Aorta (tissue), 5 donors: Measurements from ENCODE around the gene RAMP3. TPM values are rescaled to one million over a fixed set of nuclear protein-coding genes. Genes with fewer than 3 reads are reported as not detected.

Experiments
- ATAC-seq: fragments of 200-7000 bp; cut with Tn5 transposase; one replicate; pipeline ENCODE4 v1.9.1; 2022; ENCODE audit warnings: moderate library complexity; ENCODE audit not compliant: low FRiP score
- DNase-seq, 2 donors: peaks; one replicate each; pipeline ENCODE4 v3.0.0-alpha.2; 2020
- H3K27ac ChIP-seq, 2 donors: one replicate each; pipeline ENCODE4 v1.5.1; 2013; ENCODE audit warnings: low read length in 2 of 2, mild to moderate bottlenecking in 2 of 2, moderate library complexity in 2 of 2, control low read depth in 1 of 2, inconsistent platforms in 1 of 2, low read depth in 1 of 2
- H3K27me3 ChIP-seq, 2 donors: one replicate each; pipeline ENCODE4 v1.6.1; 2013; ENCODE audit warnings: control low read depth in 1 of 2, low read length in 1 of 2, mild to moderate bottlenecking in 1 of 2, moderate library complexity in 1 of 2; ENCODE audit not compliant: insufficient read depth in 2 of 2, control insufficient read depth in 1 of 2
- H3K36me3 ChIP-seq, 2 donors: one replicate each; pipeline ENCODE4 v1.6.1; 2013; ENCODE audit warnings: control low read depth in 1 of 2, low read length in 1 of 2, mild to moderate bottlenecking in 1 of 2; ENCODE audit not compliant: insufficient read depth in 2 of 2, control insufficient read depth in 1 of 2
- H3K4me1 ChIP-seq, 2 donors: one replicate each; pipeline ENCODE4 v1.6.1; 2013; ENCODE audit warnings: low read length in 2 of 2, control low read depth in 1 of 2, mild to moderate bottlenecking in 1 of 2, moderate library complexity in 1 of 2; ENCODE audit not compliant: insufficient read depth in 2 of 2, control insufficient read depth in 1 of 2
- H3K4me3 ChIP-seq, 2 donors: one replicate each; pipeline ENCODE4 v1.5.1; 2013; ENCODE audit warnings: low read length in 2 of 2, control low read depth in 1 of 2, mild to moderate bottlenecking in 1 of 2
- H3K9me3 ChIP-seq: one replicate; pipeline ENCODE4 v1.6.1; 2013; ENCODE audit warnings: mild to moderate bottlenecking, low read length; ENCODE audit not compliant: control insufficient read depth
- WGBS, 2 donors: extraction: QIAGEN DNeasy Blood & Tissue Kit; methylation state at CpG; one replicate each; pipeline ENCODE4 v1.1.7; 2013; 5-methylcytosine and 5-hydroxymethylcytosine counted together
- intact Hi-C, 2 donors: fragments of 100-400 bp; cut with DNase I; formaldehyde crosslinking; loops; one replicate each; pipeline versions ENCODE4 v1.14.2 to v1.15.0; 2022
- polyA plus RNA-seq, 2 donors: library from polyadenylated mRNA; stranded (reverse); fragments of 200-250 nt; gene quantifications; one replicate each; pipeline ENCODE4 v1.2.3, GENCODE V29; 2013
- total RNA-seq, 2 donors: library from RNA; stranded (reverse); fragmentation: NEBNext Ultra II Directional; extraction: Animal tissue kit (Norgen Biotek cat#: 25700); gene quantifications; one replicate each; pipeline ENCODE4 v1.2.1, GENCODE V29; 2021
- donor health status: healthy with polysubstance abuse.
- donor health status: Bipolar disorder and iron deficiency.
- donor health status: DM: no; HTN: no; CAD: no.
- donor health status: DM: no; HTN: no; CAD: no.
- donor health status: DM: yes; HTN: yes; CAD: no.

The RAMP3 gene
- total and polyA plus RNA-seq, 4 donors, result 5.0 to 78.0 (median 28.9) TPM

GRCh38 chr7:45215601-45216062, 58.0 kb downstream of the RAMP3 start:
- no peak overlapping the region for H3K27ac ChIP-seq
- 18 to 33% methylated on average over 8 of the region's 8 CpGs for WGBS, 2 donors

GRCh38 chr7:45216181-45216580, 58.6 kb downstream of the RAMP3 start:
- Histone ChIP-seq H3K9me3 (peaks cover 3% of the 10 kb centered on the region), H3K27ac (no peak overlapping the region), H3K27me3 (no peaks in the 10 kb centered on the region), H3K36me3 (no peaks in the 10 kb centered on the region), H3K4me3 (no peak overlapping the region), H3K4me1 (no peaks in the 10 kb centered on the region)
- 68 to 71% methylated on average over 7 of the region's 7 CpGs for WGBS, 2 donors
- DNase-seq, result no peak
- ATAC-seq, result no peak
- intact Hi-C loops, result no loop called here

More at GRCh38 chr7:45215601-45216062, 58.0 kb downstream of the RAMP3 start:
- Histone ChIP-seq H3K4me1 (no peaks in the 10 kb centered on the region), H3K4me3 (no peak overlapping the region), H3K36me3 (no peaks in the 10 kb centered on the region), H3K27me3 (no peaks in the 10 kb centered on the region), H3K9me3 (peaks cover 3% of the 10 kb centered on the region)
- intact Hi-C loops, result no loop called here
- ATAC-seq, result no peak
- DNase-seq, result no peak

- H3K4me1 ChIP-seq, result no peaks in the 10 kb centered on the region
- 27% methylated on average over 11 of the region's 11 CpGs for WGBS, 2 donors
- DNase-seq (no peak), ATAC-seq (peak; percentile 27)
- H3K4me3 ChIP-seq, result no peak overlapping the region
- no peaks in the 10 kb centered on the region for H3K27me3 ChIP-seq
- peaks cover 3% of the 10 kb centered on the region for H3K9me3 ChIP-seq
- intact Hi-C loops, result no loop called here
- H3K36me3 ChIP-seq, result no peaks in the 10 kb centered on the region
- no peak overlapping the region for H3K27ac ChIP-seq
Observed at GRCh38 chr7:45216622-45217165, 59.1 kb downstream of the RAMP3 start.

GRCh38 chr7:45217358-45217757, 59.8 kb downstream of the RAMP3 start:
- 24 to 32% methylated on average over 6 of the region's 6 CpGs for WGBS, 2 donors
- H3K4me3 ChIP-seq, result no peak overlapping the region
- ATAC-seq, result no peak
- no peak overlapping the region for H3K27ac ChIP-seq
- no peaks in the 10 kb centered on the region for H3K4me1 ChIP-seq
- intact Hi-C loops, result no loop called here
- peaks cover 3% of the 10 kb centered on the region for H3K9me3 ChIP-seq
- no peak for DNase-seq
- no peaks in the 10 kb centered on the region for H3K36me3 ChIP-seq
- no peaks in the 10 kb centered on the region for H3K27me3 ChIP-seq

DNA sequence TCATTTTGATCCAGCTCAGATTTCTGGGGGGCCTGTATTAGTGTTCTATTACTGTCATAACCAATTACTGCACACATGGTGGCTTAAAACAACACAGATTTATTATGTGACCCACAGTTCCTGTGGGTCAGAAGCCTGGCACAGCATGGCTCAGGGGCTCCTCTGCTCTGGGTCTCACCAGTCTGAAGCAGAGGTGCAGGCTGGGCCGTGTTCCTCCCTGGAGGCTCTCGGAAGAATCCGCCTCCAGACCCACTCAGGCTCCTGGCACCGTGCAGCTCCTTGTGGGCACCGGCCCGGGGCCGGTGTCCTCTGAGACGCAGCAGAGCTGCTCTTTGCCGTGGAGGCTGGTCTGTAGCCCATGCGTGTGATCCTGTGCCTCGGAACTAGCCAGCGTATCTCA, 61.5 kb downstream of the RAMP3 start:
- DNase-seq (no peak), ATAC-seq (no peak)
- Histone ChIP-seq H3K36me3 (no peaks in the 10 kb centered on the region), H3K4me3 (no peak overlapping the region), H3K9me3 (no peaks in the 10 kb centered on the region), H3K4me1 (no peaks in the 10 kb centered on the region), H3K27ac (no peak overlapping the region), H3K27me3 (no peaks in the 10 kb centered on the region)
- WGBS, 2 donors, result 78 to 79% methylated on average over 12 of the region's 12 CpGs
- intact Hi-C loops, result no loop called here

- no peaks in the 10 kb centered on the region for H3K36me3 ChIP-seq
- H3K4me3 ChIP-seq, result no peak overlapping the region
- H3K27me3 ChIP-seq, result no peaks in the 10 kb centered on the region
- H3K9me3 ChIP-seq, result no peaks in the 10 kb centered on the region
- WGBS, 2 donors, result 38 to 51% methylated on average over 8 of the region's 8 CpGs
- H3K27ac ChIP-seq, result no peak overlapping the region
- intact Hi-C loops, result no loop called here
- no peak for DNase-seq
- ATAC-seq, result no peak
- H3K4me1 ChIP-seq, result no peaks in the 10 kb centered on the region
Observed at GRCh38 chr7:45219801-45220435, 62.3 kb downstream of the RAMP3 start.

DNA sequence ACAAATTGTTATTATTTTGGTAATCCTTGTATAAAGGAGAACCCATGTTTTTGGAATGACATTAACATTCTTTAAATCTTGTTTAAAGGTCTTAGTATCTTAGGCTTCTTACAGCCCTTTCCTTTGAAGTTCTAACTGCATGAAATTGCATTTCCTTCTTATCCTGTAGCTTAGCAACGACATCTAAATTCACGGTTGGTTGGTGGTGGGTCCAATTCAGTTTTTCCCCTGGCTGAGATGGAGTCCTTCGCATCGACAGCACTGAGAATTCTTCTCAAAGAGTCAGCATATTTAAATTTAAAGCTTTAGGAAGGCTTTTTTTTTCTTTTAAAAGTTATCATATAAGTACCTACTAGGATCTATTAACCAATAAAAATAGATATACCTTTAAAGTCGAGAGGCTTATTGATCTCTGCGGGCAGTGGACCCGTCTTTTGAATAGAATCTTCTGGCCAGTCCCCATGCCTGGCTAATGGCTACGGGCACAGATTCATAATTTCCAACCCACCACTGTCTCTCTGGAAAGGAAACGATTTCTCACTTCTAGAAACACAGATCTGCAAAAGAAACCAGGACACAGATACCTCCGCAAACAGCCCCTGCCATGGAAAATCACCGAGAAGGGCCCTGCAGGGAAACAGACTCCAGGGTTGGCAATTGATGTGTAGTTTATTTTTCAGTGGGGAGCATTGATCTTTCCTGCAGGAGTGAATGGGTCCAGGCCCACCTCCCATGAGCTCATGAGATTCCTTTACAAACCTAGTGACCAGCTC, 63.4 kb downstream of the RAMP3 start:
- 69 to 73% methylated on average over 11 of the region's 11 CpGs for WGBS, 2 donors
- H3K27ac ChIP-seq, result no peak overlapping the region
- no peak for DNase-seq
- H3K9me3 ChIP-seq, result no peaks in the 10 kb centered on the region
- H3K36me3 ChIP-seq, result no peaks in the 10 kb centered on the region
- no peak for ATAC-seq
- H3K27me3 ChIP-seq, result no peaks in the 10 kb centered on the region
- H3K4me1 ChIP-seq, result no peaks in the 10 kb centered on the region
- H3K4me3 ChIP-seq, result no peak overlapping the region
- intact Hi-C loops, result no loop called here

DNA sequence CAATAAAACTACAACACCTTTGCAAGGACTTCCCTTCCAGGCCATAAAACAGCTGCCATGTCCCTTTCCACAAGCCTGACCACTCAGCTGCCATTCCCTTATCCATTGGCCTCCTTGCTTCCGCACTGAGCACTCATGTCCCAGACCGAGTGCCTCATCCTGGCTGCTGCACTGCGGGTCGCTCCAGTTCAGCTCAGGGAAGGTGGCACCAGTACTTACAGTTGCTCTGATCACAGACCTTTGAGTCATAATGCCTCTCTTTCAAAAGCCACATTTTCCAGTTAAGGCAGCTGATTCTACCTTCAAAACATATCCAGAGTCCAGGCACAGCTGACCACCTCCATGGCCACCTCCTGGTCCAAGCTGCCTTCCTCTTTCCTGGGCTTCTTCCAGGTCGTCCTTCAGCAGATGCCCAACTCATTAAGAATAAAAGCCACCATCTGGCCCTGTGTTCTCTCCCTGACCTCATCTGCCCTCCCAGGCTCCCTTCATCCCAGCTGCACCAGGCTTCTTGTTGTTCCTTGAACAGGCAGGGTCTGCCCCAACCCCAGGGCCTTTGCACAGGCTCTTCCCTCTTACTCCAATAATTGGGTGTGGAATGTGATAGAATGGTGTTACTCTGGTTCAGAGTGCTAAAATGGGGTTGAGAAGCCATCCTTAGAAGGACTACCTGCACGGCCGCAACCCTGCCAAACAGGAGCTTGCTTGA, 64.5 kb downstream of the RAMP3 start:
- DNase-seq (no peak), ATAC-seq (no peak)
- Histone ChIP-seq H3K4me1 (no peaks in the 10 kb centered on the region), H3K27me3 (no peaks in the 10 kb centered on the region), H3K27ac (no peak overlapping the region), H3K9me3 (no peaks in the 10 kb centered on the region), H3K4me3 (no peak overlapping the region), H3K36me3 (no peaks in the 10 kb centered on the region)
- 85 to 87% methylated on average over 7 of the region's 7 CpGs for WGBS, 2 donors
- intact Hi-C loops, result no loop called here
